GM21786 (cell line): Measurements from ENCODE around the gene CDH12.
"Not testable (repeated sequence)": the region's sequence is repeated elsewhere in the genome, so short reads cannot be mapped to it uniquely, and the experiment has no call there.

Source experiments
- ATAC-seq: cut with Tn5 transposase; IDR thresholded peaks from one replicate; pipeline ENCODE4 v1.9.1; 2021; ENCODE audit not compliant: unreplicated experiment

The CDH12 gene

DNA sequence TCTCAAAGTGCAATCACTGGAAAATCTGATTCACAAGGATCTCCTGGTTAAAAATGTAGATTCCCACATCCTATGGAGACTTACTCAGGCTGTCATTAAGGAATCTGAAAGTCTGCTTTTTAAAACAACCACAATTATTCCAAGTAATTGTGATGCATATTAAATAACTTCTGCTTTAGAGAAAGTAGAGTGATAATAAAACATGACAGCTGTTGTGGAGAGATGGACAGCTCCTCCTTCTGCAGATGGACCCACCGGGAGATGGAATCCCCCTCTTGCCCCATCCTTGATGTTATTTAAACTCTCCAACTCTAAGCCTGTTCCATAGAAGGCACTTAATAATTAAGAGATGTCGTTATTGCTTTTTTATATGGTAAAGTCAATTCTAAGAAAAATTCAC, 802.2 kb downstream of the CDH12 start:
- no peak for ATAC-seq

DNA sequence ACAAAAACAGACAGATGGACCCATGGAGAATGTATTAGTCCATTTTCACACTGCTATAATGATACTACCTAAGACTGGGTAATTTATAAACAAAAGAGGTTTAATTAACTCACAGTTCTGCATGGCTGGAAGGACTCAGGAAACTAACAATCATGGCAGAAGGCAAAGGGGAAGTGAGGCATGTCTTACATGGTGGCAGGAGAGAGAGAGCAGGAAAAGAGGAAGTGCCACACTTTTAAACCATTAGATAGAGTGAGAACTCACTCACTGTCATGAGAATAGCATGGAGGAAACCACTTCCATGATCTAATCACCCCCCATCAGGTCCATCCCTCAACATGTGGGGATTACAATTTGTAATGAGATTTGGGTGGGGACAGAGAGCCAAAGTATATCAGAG, 808.9 kb downstream of the CDH12 start:
- no peak for ATAC-seq

DNA sequence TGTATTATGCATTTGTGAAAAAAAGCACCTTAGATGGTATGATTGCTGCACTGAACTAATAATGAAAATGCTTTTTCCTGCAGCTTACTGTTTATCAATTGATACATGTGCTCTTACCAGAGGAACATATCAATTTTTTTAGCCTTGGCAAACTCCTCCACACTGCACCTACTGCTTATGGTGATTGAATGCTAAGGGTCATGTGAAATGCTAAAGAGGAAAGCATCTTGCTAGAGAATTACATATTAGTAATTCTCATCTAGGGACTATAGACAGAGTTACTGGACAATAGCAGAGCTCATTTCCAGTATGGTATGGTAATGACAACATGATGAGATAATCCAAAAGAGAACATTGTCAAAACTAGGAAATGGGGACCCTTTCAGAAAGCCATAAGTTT, 817.1 kb downstream of the CDH12 start:
- no peak for ATAC-seq

DNA sequence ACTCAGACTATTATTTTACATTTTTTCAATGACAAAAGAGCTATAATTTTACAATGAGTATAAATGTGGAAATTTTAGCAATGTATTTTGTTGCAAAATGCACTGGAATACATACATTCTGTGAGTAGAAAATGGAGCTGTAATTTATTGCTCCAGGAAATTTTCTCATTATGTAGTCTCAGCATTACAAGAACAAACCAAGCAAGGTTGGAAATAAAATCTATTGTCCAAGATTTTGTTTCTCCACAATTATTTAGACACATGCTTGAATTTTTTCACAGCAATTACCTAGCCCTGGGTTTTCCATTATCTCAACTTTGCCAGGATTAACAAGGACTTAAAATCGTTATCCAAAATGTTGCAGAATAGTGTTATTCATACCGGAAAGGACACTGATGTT, 820.1 kb downstream of the CDH12 start:
- no peak for ATAC-seq

DNA sequence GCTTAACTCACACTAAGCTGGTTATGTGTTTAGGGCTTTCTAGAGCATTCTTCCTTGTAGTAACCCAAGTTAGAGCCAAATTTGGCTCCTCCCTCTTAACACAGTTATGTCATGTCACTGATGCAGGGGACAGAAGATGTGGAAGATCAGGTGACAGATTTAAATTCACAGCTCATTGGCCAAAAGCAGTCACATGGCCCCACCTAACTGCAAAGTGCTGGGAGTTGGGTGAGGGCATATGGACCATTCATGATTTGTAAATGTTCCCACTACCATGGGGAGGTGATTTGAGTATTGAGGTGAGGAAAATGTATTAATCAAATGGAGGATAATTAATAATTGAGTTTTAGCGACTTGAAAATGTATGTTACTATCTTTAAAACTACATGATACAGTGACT, 829.4 kb downstream of the CDH12 start:
- no peak for ATAC-seq

DNA sequence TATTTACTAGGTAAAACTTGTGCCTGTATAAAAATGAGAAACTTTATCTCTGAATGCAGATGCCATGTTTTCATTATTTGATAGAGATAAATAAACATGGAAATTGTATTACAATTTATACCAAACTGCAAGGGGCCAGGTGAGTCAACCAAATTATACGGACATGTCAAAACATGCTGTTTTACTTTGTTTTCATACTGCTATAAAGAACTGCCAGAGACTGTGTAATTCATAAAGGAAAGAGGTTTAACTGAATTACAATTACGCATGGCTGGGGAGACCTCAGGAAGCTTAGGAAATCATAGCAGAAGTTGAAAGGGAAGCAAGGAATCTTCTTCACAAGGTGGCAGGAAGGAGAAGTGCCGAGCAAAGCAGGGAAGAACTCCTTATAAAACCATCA, 840.3 kb downstream of the CDH12 start:
- not testable (repeated sequence) for ATAC-seq

DNA sequence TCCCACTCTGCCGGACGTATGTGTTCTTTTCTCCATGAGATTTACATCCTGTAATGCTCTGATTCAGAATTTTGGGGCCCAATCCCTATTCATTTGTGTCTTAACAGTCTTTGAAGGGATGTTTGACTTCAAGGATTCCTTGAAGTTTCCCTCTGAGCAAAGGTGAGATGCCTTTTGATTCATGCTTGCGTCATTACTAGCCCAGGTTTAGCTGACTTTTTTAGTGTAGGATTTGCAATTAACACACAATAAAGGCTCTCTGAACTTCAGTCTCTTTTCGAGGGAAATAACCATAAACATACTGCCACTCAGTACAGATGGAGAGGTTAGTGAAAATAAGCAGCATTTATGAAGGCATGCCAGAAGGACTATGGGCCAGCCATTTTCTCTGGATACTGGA, 842.3 kb downstream of the CDH12 start:
- ATAC-seq = not testable (repeated sequence)

DNA sequence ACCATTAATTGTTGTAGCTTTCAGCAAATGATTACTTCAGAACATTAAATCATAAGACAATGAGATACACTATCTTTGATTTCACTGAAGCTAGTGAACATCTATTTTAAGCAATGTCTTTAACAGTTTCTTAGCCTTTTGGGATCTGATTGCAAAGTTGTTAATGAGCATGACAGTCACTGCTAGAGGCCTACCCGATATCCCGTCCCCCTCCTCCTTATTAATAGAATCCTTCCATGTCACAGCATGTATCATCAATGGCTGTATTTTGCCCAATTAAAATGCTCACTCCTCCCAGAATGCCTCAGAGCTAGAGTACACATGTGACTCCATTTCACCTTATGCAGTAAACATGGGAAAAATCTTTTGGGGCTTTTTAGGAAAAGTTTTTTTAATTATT, 852.0 kb downstream of the CDH12 start:
- ATAC-seq = not testable (repeated sequence)

DNA sequence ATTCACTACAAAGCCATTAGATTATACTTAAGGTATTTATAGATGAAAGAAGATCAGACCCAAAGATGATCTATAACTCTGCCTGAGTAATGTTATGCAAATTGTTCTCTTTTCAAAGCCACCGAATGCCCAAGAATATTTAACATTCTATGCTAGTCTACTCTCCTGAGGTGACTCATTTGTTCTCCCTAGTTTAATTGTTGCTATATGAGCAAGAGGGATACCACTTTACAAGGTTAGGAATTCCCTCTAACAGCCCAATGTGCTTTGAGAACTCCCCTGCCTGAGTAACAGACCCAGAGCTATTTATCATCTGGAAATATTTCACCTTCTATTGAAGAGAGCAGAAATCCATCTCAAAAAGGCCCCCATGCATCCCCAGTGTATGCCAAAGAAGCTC, 867.3 kb downstream of the CDH12 start:
- ATAC-seq = not testable (repeated sequence)

DNA sequence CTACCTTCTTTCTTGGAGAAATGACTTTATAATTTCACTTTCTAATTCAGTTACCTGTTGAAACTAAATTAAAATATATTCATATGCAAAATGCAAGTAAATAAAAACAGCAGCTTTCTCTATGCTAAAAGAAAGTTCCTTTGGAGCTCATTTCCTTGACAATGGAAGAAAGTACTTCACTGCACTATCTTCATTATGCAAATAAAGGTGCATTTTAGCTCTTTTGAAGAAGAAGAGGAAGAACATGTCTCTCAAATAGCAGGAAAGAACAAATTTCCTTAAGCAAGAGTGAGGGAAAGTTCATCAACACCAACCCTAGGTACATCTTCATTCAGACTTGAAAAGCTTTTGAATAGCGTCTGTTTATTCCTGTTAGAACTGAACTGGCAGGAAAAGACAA, 901.6 kb downstream of the CDH12 start:
- ATAC-seq = not testable (repeated sequence)

DNA sequence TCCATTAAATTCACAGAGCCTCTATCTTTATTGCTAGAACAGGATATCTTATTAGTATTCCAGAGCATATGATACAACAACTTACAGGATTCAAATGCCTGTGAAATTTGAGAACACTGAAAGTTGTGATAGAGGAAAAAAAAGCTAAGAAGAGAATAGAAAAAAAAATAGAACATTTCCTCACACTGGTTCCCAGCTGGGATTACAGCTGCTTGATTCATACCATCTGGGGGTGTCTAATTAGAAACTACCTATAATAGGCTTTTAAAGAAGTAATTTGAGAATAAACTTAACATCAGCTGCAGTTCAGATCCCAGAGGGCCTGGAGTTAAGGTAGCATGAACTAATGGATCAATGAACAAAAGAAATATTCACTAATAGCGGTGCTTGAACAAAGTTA, 922.0 kb downstream of the CDH12 start:
- ATAC-seq = no peak

DNA sequence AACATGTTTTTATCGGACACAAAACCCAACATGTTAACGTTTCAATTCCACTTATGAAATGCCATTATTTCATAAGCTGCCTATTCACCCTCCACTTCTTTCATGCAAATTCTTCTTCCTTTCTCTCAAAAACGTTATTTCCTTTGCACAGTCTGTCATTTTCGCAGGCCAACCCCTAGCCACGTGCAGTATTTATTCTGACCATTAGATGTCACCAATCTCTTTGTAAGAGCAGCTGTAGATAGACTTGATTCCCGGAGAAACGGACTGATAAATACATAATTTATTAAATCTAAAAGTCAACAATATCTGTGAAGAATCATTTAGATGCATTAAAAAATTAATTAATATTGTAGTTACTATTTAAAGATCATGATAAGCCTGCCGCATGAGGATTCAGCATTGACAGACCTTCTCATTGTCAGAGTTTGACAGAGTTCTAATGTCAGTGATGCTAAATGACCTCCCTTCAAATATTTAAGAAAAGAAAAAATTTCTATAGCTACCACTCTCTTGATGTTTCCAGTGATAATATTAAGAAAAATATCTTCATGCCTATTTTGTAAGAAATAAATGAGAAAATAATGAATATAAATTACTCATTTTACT, 933.6 kb downstream of the CDH12 start:
- peak; percentile 97 for ATAC-seq

DNA sequence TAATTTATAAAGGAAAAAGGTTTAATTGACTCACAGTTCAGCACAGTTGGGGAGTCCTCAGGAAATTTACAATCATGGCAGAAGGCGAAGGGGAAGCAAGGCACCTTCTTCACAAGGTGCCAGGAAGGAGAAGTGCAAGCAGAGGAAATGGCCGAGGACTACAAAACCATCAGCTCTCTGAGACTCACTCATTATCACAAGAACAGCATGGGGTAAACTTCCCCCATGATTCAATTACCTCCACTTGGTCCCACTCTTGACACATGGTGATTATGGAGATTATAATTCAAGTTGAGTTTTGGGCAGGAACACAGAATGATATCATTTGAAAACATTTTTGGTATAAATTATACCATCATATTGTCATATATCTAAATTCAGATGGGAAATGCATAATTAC, 934.7 kb downstream of the CDH12 start:
- ATAC-seq = no peak

DNA sequence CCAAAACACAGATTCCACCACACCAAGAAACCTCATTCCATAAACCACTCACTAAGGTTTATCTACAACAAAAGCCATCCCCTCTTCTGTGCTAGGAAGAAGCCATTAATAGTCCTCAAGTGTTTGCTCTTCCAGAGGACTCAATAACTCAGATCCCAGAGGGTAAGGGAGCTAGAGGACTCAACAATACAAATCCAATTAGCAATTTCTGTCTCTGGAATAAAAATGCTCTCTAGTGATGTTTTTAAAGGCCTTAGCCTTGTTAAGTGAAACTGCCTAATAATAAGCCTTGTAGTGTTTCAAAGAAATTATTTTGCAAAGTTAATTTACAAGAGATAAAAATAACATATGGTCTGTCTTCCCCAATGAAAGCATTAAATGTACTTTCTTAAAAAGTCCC, 942.4 kb downstream of the CDH12 start:
- ATAC-seq = no peak

DNA sequence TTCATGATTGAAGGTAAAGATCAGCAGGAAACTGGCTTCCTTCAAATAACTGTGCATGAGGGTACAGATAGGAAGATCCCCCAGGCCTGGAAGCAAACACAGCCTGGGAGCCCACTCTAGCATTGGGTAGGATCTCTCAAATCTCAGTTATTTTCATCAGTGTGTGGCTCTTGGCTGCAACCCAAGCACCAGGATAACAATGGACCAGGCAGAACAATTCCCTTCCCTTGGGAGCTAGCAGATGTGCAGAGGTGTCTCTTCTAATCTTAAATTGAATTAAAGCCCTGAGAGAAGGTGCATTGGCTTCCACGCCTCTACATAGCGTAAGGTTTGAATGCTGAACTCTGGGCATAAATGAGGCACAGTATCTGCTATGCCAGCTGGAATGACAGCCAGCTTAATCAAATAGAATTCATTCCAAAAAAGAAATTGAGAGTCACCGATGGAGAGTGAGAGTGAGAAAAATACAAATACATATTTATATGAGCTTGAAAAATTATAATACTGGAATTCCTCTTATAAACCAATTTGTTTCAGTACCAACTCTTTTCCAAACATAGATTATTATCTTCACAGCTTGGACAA, 957.3 kb downstream of the CDH12 start:
- ATAC-seq = no peak

DNA sequence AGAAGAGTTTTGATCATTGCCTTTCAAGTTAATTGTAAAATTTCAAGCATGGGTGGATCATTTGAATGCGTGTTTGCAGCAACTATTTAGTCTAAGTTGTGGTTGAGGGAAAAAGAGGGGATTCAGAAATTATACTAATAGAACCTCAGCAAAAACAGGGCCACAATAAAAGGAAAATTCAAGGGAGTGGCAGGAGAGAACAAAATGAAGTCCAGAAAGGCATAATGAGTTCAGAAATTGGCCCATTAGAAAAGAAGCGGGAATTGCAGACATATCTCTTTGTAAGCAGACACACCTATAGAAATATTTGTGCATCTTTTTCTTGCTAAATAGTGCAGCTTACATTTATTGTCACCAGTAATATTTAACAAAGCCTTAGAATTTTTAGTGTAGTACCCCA, 960.0 kb downstream of the CDH12 start:
- ATAC-seq = no peak

DNA sequence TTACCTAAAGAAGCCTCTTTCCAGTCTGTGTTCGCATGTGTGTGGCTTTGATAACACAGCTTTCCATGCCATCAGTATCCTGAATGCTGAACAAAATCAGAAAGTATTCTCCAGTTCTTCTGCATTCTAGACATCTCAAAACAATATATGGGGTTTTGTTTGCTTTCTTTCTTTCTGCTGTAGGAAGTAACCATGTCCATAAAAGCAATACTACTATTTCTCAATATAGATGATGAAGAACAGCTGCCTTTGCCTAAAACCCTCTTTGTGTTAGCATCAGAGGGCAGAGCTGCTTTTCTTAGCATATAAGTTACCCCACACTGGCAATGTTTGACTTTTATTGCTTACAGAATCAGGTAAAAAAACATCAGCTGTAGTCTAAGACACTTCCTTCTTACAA, 963.6 kb downstream of the CDH12 start:
- ATAC-seq = no peak

DNA sequence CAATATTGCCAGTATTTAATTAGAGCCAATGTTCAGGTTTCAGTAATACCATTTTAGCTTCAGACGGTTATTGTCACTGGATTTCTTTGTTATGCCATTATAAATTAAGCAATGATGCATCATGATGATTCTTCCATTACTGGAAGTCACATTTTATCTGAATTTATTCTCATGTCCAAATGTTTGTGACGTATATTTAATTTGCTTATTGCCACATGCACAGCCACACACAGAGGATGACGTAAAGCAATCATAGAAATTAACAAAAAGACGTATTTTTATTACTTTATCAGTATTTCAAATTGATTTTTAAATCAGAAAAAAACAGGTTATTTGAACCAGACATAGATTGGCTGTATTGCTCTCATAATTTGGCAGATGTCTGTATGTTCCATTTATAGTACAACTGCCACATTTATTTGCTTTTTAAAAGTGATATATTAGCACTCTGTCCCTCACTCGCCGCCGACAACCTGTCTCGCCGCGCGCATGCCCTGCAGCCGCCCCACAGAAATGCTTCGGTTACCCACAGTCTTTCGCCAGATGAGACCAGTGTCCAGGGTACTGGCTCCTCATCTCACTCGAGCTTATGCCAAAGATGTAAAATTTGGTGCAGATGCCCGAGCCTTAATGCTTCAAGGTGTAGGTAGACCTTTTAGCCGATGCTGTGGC, 970.9 kb downstream of the CDH12 start:
- no peak for ATAC-seq

DNA sequence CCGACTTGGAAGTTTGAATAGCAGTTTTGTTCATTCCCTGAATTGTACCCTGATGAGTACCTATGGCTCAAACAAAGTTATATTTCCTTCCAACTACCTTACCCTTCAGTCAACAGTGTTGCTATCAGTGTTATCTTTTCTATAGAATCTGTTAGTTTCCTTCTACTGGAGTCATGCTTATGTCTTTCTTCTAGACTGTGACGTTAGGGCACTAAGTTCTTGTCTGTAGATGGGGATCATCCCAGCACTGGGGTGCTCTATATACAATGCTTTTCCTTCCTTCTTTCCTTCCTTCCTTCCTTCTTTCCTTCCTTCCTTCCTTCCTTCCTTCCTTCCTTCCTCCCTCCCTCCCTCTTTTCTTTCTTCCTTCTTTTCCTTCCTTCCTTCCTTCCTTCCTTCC, 973.0 kb downstream of the CDH12 start:
- no peak for ATAC-seq

DNA sequence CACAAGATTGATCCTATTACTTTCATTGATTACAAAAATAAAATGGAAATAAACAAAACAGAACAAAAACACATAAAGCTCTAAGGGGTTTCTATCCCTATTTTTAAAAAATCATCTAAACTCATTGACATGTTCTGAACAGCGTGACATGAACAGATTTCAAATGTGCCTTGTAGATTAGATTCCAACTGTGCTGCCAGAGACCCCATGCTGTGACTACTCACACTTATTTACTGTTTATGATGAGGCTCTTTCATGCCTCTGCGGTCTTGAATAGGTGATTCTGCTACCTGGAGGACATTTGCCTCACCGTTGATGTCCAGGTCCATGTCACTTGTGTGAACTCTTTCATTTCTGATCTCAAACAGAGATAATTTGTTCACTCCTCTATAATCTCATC, 990.2 kb downstream of the CDH12 start:
- ATAC-seq = no peak

DNA sequence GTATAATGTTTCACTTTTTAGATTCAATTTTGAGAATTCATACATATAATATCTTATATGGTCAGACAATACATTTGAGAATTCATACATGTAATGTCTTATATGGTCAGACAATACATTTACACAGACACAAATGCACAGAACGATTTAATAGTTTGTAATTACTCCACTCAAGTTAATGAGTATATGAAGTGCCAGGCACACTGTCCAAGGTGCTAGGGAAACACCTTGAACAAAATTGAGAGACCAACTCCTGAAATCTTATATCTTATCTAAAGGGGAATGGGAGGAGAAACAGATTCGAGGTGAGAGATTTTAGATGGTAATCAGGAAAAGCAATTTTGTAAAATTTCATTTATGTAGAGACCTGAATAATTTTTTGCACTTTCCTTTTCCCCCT, 994.7 kb downstream of the CDH12 start:
- no peak for ATAC-seq

DNA sequence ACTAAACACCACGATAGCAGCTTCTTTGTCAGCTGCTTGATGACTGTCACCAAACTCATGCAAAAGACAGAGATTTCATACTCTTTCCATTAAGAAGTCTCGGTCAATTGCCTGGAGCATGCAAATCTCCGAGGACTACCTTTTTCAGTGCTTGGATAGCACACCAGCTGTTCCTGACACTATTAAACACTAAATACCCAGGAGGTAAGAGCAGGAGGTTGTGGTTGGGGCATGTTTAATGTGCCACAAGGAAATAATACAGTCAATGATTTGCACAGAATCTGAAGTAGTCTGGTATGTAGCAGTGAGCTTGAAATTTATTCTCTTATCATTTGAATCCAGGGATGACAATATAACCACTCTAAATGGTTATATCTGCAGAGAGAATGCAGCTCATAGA, 996.2 kb downstream of the CDH12 start:
- ATAC-seq = no peak

DNA sequence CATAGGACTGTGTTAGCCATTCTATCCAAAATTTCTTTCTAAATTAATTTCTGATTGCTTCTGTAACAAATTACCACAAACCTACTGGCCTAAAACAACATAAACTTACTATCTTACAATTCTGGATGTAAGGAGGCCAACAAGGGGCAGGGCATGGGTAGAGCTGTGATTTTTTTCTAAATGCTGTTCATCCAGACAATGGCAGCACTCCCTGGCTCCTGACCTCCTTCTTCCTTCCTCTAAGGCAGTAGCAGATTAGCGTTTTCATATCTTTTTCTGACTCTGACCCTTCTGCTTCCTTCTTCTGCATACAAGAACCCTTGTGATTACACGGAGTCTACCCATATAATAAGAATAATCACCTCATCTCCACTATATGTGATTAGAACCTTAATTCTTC, 1005.8 kb downstream of the CDH12 start:
- no peak for ATAC-seq
